Measurements from ENCODE around the gene CLIP2.

Gene CLIP2

GRCh38 chr7:74388880-74389415, 99.7 kb downstream of the CLIP2 start:
- TF ChIP-seq POLR2AphosphoS5 (IDR thresholded peaks at IDR 0.05; ENCODE audit: low read depth, low read length) (no peak), SIN3A (IDR thresholded peaks at IDR 0.05; ENCODE audit: borderline replicate concordance, insufficient read depth, low read length) (no peak), REST (IDR thresholded peaks at IDR 0.05; ENCODE audit: insufficient read depth in 1 of 2, low read depth in 2 of 2, low read length in 2 of 2) (no peak), FOXP2 (optimal IDR thresholded peaks at IDR 0.05; ENCODE audit: borderline replicate concordance, extremely low read depth, extremely low read length, insufficient read depth) (no peak), TAF1 (IDR thresholded peaks at IDR 0.05; ENCODE audit: borderline replicate concordance, insufficient read depth, low read length) (no peak)

GRCh38 chr7:74393722-74394121, 104.5 kb downstream of the CLIP2 start:
- peak in 1 of 2 experiments; percentile 70; a peak in 1 of 4 replicates for TF ChIP-seq REST (IDR thresholded peaks at IDR 0.05; ENCODE audit: insufficient read depth in 1 of 2, low read depth in 2 of 2, low read length in 2 of 2)

GRCh38 chr7:74395745-74396311, 106.6 kb downstream of the CLIP2 start:
- TF ChIP-seq SIN3A (IDR thresholded peaks at IDR 0.05; ENCODE audit: borderline replicate concordance, insufficient read depth, low read length) = no peak
- TF ChIP-seq TAF1 (IDR thresholded peaks at IDR 0.05; ENCODE audit: borderline replicate concordance, insufficient read depth, low read length) = no peak
- no peak for TF ChIP-seq POLR2AphosphoS5 (IDR thresholded peaks at IDR 0.05; ENCODE audit: low read depth, low read length)
- TF ChIP-seq REST (IDR thresholded peaks at IDR 0.05; ENCODE audit: insufficient read depth in 1 of 2, low read depth in 2 of 2, low read length in 2 of 2) = no peak
- TF ChIP-seq FOXP2 (optimal IDR thresholded peaks at IDR 0.05; ENCODE audit: borderline replicate concordance, extremely low read depth, extremely low read length, insufficient read depth) = no peak

GRCh38 chr7:74396993-74397392, 107.8 kb downstream of the CLIP2 start:
- no peak for TF ChIP-seq POLR2AphosphoS5 (IDR thresholded peaks at IDR 0.05; ENCODE audit: low read depth, low read length)
- TF ChIP-seq TAF1 (IDR thresholded peaks at IDR 0.05; ENCODE audit: borderline replicate concordance, insufficient read depth, low read length) = no peak
- TF ChIP-seq REST (IDR thresholded peaks at IDR 0.05; ENCODE audit: insufficient read depth in 1 of 2, low read depth in 2 of 2, low read length in 2 of 2) = no peak
- TF ChIP-seq FOXP2 (optimal IDR thresholded peaks at IDR 0.05; ENCODE audit: borderline replicate concordance, extremely low read depth, extremely low read length, insufficient read depth) = no peak
- TF ChIP-seq SIN3A (IDR thresholded peaks at IDR 0.05; ENCODE audit: borderline replicate concordance, insufficient read depth, low read length) = no peak

- TF ChIP-seq REST (IDR thresholded peaks at IDR 0.05; ENCODE audit: insufficient read depth in 1 of 2, low read depth in 2 of 2, low read length in 2 of 2) (no peak), SIN3A (IDR thresholded peaks at IDR 0.05; ENCODE audit: borderline replicate concordance, insufficient read depth, low read length) (no peak), POLR2AphosphoS5 (IDR thresholded peaks at IDR 0.05; ENCODE audit: low read depth, low read length) (no peak), FOXP2 (optimal IDR thresholded peaks at IDR 0.05; ENCODE audit: borderline replicate concordance, extremely low read depth, extremely low read length, insufficient read depth) (no peak), TAF1 (IDR thresholded peaks at IDR 0.05; ENCODE audit: borderline replicate concordance, insufficient read depth, low read length) (no peak)
Observed at GRCh38 chr7:74398426-74398825, 109.2 kb downstream of the CLIP2 start.
